HL-60/S4 treated with phorbol 12-myristate 13-acetate at 8.2 ng/mL for 4 days and 3 days (cell line): ENCODE results near the gene EVPL.
"Not testable (repeated sequence)": the region's sequence is repeated elsewhere in the genome, so short reads cannot be mapped to it uniquely, and the experiment has no call there.

Source experiments
- in situ Hi-C: fragments of 300-500 bp; cut with MboI; formaldehyde crosslinking; loops from 2 replicates; pipeline ENCODE4 v1.15.0; 2022; ENCODE audit warnings: low sequenced_read_pairs

Gene EVPL

DNA sequence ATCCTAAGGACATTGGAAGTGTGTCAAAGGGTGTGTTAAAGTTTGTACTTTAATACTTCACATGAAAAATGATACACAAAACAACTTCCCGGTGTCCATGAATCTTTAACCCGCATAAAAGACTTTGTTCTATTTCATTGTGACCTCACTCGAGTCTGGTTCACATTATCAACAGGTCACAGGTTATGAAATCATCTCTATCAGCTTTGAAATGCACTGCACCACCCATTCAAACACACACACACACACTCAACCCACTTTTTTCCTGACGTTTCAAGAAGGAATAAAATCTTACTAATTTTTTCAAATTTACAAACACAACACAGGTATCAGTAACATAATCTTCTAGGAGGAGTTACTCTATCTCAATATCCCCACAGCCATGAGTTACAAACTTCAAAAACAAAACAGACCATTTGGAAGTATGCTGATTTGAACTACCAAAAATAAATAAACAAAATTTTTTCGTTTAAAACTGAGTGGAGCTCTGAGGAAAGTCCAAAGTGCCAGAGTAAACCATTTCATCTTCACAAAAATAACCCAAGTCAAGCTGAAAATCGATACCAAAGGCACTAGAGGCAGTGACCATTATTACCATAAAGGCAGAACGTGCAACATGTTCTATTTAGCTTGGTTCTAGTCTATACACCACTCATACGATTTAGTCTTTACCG, 50.8 kb downstream of the EVPL start:
- in situ Hi-C loops = no loop called here

DNA sequence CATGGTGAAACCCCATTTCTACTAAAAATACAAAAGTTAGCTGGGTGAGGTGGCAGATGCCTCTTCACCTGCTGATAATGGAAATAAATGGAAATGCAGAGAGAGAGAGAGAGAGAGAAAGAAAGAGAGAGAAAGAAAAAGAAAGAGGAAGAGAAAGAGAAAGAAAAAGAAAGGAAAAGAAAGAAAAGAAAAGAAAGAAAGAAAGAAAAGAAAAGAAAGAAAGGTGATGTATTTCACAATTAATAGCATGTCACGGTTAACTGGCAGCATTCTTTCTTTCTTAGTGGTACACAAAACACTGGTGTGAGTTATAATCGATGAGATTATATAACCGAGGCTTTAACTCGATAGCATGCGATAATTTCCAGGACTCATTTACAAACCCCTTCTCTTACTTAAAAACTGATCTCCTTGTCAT, 51.3 kb downstream of the EVPL start:
- in situ Hi-C loops = no loop called here

DNA sequence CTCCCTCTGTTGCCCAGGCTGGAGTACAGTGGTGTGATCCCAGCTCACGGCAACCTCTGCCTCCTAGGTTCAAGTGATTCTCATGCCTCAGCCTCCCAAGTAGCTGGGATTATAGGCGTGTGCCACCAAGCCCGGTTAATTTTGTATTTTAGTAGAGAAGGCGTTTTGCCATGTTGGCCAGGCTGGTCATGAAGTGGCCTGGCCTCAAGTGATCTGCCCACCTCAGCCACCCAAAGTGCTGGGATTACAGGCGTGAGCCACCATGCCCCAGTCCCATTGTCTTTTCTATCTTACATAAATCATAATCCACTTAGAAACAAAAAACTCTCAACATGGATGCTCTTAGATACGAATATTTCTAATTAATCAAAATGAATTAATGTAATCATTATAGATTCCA, 51.9 kb downstream of the EVPL start:
- in situ Hi-C loops = not testable (repeated sequence)

DNA sequence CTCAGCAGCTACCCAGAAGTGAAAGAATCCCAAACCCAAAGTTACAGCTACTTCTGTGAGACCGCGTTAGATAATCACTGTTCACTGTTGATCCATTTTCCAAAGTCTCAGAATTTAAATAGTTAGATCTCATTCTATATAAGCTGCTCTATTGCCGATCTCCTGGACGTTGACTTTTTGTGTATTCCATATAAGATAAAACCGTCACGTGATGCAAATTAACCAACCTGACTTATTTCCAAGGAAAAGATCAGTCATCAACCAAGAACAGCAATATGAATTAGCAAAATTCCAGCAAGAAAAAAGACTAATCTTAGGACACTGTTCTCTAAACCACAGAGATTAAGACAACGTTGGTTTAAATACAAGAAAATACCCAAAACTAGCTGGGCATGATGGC, 56.5 kb downstream of the EVPL start:
- in situ Hi-C loops = no loop called here

DNA sequence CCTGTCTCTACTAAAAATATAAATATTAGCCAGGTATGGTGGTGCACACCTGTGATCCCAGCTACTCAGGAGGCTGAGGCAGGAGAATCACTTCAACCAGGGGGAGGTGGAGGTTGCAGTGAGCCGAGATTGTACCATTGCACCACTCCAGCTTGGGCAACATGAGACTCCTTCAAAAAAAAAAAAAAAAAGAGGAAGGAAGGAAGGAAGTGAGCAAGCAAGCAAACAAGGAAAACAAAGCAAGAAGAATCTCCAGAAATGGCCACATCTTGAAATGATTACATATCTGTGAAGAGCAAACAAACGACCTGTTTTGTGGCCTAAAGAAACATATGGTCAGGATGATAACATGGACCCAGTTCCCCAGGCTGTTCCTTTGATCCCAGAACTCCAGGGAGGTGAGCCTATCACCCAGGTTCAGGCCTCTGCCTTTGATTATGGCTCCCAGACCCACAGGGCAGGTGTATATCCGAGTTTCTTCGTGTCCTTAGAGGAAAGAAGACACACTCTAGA, 57.0 kb downstream of the EVPL start:
- in situ Hi-C loops = no loop called here

DNA sequence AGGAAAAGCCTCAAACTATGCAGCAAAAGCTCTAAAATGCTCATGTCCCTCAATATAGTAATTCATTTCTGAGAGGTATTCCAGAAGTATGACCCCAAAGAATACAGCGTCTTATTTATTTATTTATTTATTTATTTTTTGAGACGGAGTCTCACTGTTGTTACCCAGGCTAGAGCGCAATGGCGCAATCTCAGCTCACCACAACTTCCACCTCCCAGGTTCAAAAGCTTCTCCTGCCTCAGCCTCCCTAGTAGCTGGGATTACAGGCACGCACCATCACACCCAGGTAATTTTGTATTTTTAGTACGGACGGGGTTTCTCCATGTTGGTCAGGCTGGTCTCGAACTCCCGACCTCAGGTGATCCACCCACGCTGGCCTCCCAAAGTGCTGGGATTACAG, 58.1 kb downstream of the EVPL start:
- in situ Hi-C loops = not testable (repeated sequence)

DNA sequence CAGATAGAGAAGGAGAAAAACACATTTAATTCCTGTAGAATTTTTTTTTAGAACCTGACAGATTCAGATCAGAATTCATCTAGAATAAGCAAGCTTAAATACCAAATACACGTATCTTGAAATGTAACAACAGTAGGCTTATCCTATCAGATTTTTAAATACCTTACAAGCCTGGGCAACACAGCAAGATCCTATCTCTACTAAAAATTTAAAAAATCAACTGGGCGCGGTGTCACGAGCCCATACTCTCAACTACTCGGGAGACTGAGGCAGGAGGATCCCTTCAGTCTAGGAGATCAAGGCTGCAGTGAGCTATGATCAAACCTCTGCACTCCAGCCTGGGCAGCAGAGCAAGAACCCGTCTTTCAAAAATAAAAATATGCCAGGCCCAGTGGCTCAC, 61.6 kb downstream of the EVPL start:
- in situ Hi-C loops = no loop called here

DNA sequence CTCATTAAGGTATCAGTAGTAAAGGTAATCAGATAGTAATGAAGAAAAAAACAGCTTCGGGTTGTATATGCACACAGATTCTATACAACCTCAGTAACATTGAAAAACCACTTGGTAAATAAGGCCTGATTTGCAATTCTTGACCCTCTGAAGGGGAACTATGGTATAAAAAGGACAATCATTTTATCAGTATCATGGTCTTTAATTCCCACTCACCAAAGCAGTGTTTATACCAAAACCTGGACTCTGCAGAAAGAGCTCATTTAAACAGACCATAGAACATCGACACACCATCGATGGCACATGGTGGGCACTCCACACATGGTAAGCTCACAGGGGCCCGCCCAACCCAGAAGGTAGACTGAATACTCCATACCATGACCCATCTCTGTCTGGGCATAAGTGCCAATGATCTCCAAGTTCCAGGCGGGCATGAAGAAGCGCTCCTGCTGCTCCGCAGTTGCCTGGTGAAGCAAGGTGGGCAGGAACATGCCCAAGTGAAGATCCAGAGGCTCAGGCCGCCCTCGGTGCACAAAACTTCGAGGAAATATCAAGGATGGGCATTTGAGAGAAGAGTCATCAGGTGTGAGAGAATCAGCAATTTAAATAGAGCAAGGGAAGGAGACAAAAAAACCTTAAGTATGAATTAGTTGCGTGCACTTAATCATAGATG, 67.1 kb downstream of the EVPL start:
- in situ Hi-C loops = no loop called here

DNA sequence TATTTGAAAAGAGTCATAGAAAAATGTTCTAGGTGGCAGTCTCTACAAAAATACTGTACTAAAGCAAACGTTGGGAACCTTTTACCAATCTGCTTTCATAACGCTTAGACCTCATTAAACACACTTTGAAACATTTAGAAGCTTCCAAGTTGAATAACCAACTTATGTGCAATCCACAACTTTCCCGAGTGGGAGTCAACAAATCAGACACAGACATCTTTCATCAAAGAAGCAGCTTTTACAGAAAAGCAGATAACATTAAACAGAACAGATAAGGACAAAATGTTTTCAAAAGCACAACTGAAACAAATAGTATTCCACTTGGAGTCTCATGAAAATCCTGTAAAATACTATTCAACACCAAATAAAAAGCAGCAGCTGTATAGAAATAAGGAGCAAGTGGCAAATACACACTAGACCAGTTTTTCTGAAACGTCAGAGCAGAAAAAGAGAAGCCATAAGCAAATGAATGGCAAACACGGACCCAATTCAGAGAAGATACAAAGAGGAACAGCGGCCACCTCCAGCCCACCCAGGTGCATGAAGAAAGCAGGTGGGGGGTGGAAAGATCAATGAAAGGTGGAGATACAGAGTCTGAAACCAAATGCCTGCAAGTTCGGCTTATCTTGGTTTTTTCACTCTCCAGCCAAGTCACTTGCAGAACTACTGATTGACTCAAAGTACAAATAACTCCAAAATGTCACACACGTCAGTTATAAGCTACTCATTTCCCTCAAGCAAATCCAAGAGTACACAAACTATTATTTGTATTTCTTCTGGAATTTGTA, 67.9 kb downstream of the EVPL start:
- in situ Hi-C loops = no loop called here
